Esophagus (tissue), 2 donors: ENCODE measurements around the gene WDR5. TPM values are rescaled to one million over a fixed set of nuclear protein-coding genes. Genes with fewer than 3 reads are reported as not detected.
A peak's percentile ranks its signal among the peaks of the same experiment; 100 is the strongest.

ENCODE experiments used
- H3K27ac ChIP-seq, 2 donors: one replicate each; pipeline ENCODE4 v1.5.1; 2013; ENCODE audit warnings: low read depth in 2 of 2, mild to moderate bottlenecking in 2 of 2, inconsistent platforms in 1 of 2, low read length in 1 of 2, moderate library complexity in 1 of 2
- H3K27me3 ChIP-seq, 2 donors: one replicate each; pipeline ENCODE4 v1.6.1; 2013; ENCODE audit warnings: low read length in 2 of 2, control low read depth in 1 of 2, mild to moderate bottlenecking in 1 of 2; ENCODE audit not compliant: insufficient read depth in 2 of 2, control insufficient read depth in 1 of 2
- H3K36me3 ChIP-seq, 2 donors: one replicate each; pipeline ENCODE4 v1.6.1; 2013; ENCODE audit warnings: low read length in 1 of 2; ENCODE audit not compliant: control insufficient read depth in 2 of 2, insufficient read depth in 2 of 2
- H3K4me1 ChIP-seq, 2 donors: one replicate each; pipeline ENCODE4 v1.6.1; 2013; ENCODE audit warnings: low read length in 1 of 2; ENCODE audit not compliant: control insufficient read depth in 2 of 2, insufficient read depth in 2 of 2
- H3K4me3 ChIP-seq, 2 donors: one replicate each; pipeline ENCODE4 v1.5.1; 2013; ENCODE audit warnings: low read length in 2 of 2, mild to moderate bottlenecking in 2 of 2, low read depth in 1 of 2, moderate library complexity in 1 of 2
- H3K9me3 ChIP-seq, 2 donors: one replicate each; pipeline ENCODE4 v1.6.1; 2013; ENCODE audit warnings: mild to moderate bottlenecking in 2 of 2, low read depth in 1 of 2, low read length in 1 of 2, moderate library complexity in 1 of 2; ENCODE audit not compliant: control insufficient read depth in 2 of 2, insufficient read depth in 1 of 2
- WGBS, 2 donors: extraction: QIAGEN DNeasy Blood & Tissue Kit; methylation state at CpG; one replicate each; pipeline ENCODE4 v1.1.7; 2013; 5-methylcytosine and 5-hydroxymethylcytosine counted together
- polyA plus RNA-seq, 2 donors: library from polyadenylated mRNA; stranded (reverse); fragments of 200-250 nt; gene quantifications; one replicate each; pipeline ENCODE4 v1.2.3, GENCODE V29; 2013
- donor health status: healthy with polysubstance abuse.
- donor health status: Bipolar disorder and iron deficiency.

The WDR5 gene
- polyA plus RNA-seq, 2 donors = 17.3 to 21.1 TPM

DNA sequence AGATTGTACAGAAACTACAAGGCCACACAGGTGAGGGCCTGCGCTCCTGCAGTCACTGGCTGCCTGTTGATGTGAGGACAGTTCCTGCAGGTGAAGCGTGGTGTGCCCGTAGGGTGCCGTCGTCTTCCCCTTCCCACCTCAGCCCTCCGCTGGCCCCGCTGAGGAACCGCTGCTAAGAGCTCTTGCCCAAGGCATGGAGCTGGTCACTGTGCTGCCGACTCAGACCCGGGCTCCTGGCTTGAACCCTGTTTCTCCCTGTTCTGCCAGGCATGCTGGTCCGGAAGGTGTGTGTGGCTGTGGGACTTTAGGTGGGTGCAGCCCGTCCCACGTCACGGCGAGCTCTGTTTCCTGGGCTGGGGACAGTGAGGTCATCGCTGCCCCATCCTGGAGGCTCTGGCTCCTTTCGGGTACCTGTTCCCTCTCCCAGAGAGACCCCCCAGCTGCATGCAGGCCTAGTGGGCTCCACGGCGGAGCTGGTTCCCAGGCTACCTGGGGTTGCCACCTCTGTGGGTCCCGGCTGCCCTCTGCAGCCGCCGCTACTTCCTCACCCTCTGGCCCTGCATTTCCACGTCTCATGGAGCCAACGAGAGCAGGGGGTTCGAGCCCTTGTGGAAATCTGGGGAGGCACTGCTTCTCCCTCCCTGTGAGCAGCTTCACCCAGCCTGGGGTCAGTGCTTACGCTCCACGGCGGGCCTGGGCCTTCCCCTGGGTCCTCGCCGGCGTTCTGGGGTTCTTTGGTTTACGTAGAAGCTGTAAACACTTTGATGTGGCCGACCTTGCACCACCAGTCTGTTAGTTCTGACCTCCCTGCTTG is 20.9 kb downstream of the WDR5 start:
- H3K4me3 ChIP-seq = no peak overlapping the region
- no peaks in the 10 kb centered on the region for H3K27me3 ChIP-seq
- no peaks in the 10 kb centered on the region for H3K4me1 ChIP-seq
- H3K9me3 ChIP-seq = no peaks in the 10 kb centered on the region
- 91 to 94% methylated on average over 33 of the region's 33 CpGs for WGBS, 2 donors
- H3K27ac ChIP-seq = no peak overlapping the region
- H3K36me3 ChIP-seq = peaks cover 23 to 77% of the 10 kb centered on the region in 2 donors

DNA sequence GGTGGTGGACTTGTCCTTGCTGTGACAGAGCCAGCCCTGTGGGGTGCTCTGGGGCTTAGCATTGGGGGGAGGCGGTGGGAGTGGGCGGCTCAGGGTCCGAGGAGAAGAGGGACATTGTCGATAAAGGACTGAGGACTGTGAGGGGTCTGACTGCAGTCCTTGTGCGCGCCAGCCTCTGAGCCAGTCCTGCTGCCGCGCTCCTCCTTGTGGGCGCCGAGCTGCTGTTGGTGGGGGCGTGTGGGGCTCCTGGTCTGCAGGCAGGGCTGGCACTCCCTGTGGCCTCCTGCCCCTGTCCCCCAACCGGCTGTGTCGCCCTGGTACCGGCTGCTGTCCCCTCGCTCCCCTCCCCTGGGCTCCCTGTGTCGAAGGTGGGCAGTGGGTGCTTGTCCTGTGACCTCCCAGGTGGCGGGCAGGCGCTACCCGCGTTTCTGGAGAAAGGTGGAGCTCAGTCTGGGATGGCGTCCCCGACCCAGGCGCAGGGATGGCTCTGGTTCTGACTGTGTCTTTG is 21.6 kb downstream of the WDR5 start:
- peaks cover 19 to 71% of the 10 kb centered on the region in 2 donors for H3K36me3 ChIP-seq
- no peaks in the 10 kb centered on the region for H3K27me3 ChIP-seq
- 95 to 98% methylated on average over 23 of the region's 23 CpGs for WGBS, 2 donors
- H3K9me3 ChIP-seq = no peaks in the 10 kb centered on the region
- H3K27ac ChIP-seq = no peak overlapping the region
- H3K4me1 ChIP-seq = no peaks in the 10 kb centered on the region
- no peak overlapping the region for H3K4me3 ChIP-seq

- 90 to 92% methylated on average over 17 of the region's 17 CpGs for WGBS, 2 donors
- Histone ChIP-seq H3K4me1 (peaks cover 0 to 4% of the 10 kb centered on the region in 2 donors), H3K9me3 (no peaks in the 10 kb centered on the region), H3K4me3 (no peak overlapping the region), H3K27ac (no peak overlapping the region), H3K27me3 (no peaks in the 10 kb centered on the region), H3K36me3 (peaks cover 19 to 63% of the 10 kb centered on the region in 2 donors)
Measured at GRCh38 chr9:134158242-134158641, 22.4 kb downstream of the WDR5 start.

- peaks cover 0 to 6% of the 10 kb centered on the region in 2 donors for H3K4me1 ChIP-seq
- H3K36me3 ChIP-seq = peaks cover 19 to 57% of the 10 kb centered on the region in 2 donors
- H3K27me3 ChIP-seq = no peaks in the 10 kb centered on the region
Measured at GRCh38 chr9:134158753-134159392, 23.0 kb downstream of the WDR5 start.

GRCh38 chr9:134159566-134160245 is 23.8 kb downstream of the WDR5 start:
- WGBS, 2 donors = 90 to 91% methylated on average over 20 of the region's 20 CpGs
- Histone ChIP-seq H3K9me3 (no peaks in the 10 kb centered on the region), H3K27me3 (no peaks in the 10 kb centered on the region), H3K4me3 (no peak overlapping the region), H3K4me1 (peaks cover 0 to 6% of the 10 kb centered on the region in 2 donors), H3K27ac (no peak overlapping the region), H3K36me3 (peaks cover 12 to 48% of the 10 kb centered on the region in 2 donors)

More at GRCh38 chr9:134158753-134159392, 23.0 kb downstream of the WDR5 start:
- no peak overlapping the region for H3K27ac ChIP-seq
- no peaks in the 10 kb centered on the region for H3K9me3 ChIP-seq
- no peak overlapping the region for H3K4me3 ChIP-seq
- 88 to 92% methylated on average over 20 of the region's 20 CpGs for WGBS, 2 donors

- no peaks in the 10 kb centered on the region for H3K27me3 ChIP-seq
- H3K9me3 ChIP-seq = no peaks in the 10 kb centered on the region
- H3K27ac ChIP-seq = no peak overlapping the region
- WGBS, 2 donors = 83 to 86% methylated on average over 14 of the region's 14 CpGs
- peaks cover 4 to 33% of the 10 kb centered on the region in 2 donors for H3K36me3 ChIP-seq
- H3K4me3 ChIP-seq = no peak overlapping the region
- H3K4me1 ChIP-seq = peaks cover 0 to 6% of the 10 kb centered on the region in 2 donors
Measured at GRCh38 chr9:134161647-134162046, 25.8 kb downstream of the WDR5 start.

DNA sequence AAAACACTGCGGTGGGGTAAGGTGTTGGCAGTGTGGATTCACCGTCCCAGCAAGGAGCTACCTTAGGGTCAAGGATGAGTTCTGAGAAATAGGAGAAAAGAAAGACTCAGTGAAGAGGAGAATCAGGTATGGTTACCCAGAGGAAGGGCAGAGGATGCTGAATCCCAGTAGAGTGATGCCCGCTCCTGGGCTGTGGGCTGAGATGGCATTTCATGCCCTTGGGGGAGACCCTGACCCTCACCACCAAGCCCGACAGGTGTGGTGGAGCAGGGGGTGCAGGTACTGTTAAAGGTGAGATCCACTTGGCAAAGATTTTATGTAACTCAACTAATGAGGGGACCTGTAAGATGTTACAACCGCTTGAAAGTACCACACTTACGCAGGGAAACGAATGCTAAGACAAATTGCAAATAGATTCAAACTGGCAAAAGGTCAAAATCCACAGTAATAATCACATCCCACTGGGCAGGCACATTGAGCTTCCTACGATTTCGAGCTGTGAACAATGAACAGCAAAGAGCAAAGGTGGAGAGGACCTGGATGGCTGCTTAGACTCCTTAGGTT is 26.4 kb downstream of the WDR5 start:
- WGBS, 2 donors = 91 to 92% methylated on average over 9 of the region's 9 CpGs
- no peak overlapping the region for H3K4me3 ChIP-seq
- H3K27me3 ChIP-seq = no peaks in the 10 kb centered on the region
- H3K4me1 ChIP-seq = peaks cover 0 to 6% of the 10 kb centered on the region in 2 donors
- peaks cover 0 to 26% of the 10 kb centered on the region in 2 donors for H3K36me3 ChIP-seq
- no peaks in the 10 kb centered on the region for H3K9me3 ChIP-seq
- H3K27ac ChIP-seq = no peak overlapping the region

DNA sequence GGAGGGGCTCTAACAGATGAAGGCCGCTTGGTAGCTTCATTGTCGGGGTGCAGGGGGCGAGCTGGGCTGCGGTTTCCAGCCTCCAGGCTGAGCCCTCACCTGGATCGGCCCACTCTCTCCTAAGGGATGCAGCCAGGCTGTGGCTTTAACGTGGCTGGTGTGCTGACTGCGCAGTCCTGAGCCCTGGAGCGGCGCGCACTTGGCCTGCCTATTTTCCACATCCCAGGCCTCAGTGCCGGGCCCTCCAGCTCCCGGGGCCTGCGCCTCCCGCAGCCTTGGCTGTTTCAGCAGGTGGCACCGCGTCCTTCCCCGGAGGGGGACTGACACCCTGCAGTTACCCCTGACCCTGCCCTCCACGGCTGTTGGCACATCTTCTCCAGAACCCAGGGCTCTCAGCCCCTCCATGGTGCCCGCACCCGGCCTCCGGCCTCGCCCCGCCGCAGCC is 27.1 kb downstream of the WDR5 start:
- no peak overlapping the region for H3K27ac ChIP-seq
- peaks cover 0 to 20% of the 10 kb centered on the region in 2 donors for H3K36me3 ChIP-seq
- no peaks in the 10 kb centered on the region for H3K9me3 ChIP-seq
- 50 to 61% methylated on average over 20 to 24 of the region's 24 CpGs for WGBS, 2 donors
- H3K4me1 ChIP-seq = peaks cover 0 to 6% of the 10 kb centered on the region in 2 donors
- H3K4me3 ChIP-seq = peak overlapping the region in 1 of 2 donors; percentile 47
- H3K27me3 ChIP-seq = no peaks in the 10 kb centered on the region
